Skin of body (tissue), 2 donors: ENCODE measurements around the gene RPA3. TPM values are rescaled to one million over a fixed set of nuclear protein-coding genes. Genes with fewer than 3 reads are reported as not detected.

ENCODE experiments used
- DNase-seq: peaks from one replicate; lab custom pipeline; 2025; lab: John Stamatoyannopoulos, UW
- total RNA-seq: library from RNA; depleted of rRNA; stranded (reverse); fragments of >200 nt; gene quantifications from one replicate; pipeline ENCODE4 v1.2.3, GENCODE V29; 2014

RPA3 gene
- total RNA-seq = 19.4 TPM

- no peak for DNase-seq
Observed at GRCh38 chr7:7718492-7718891, at the start of gene RPA3. Gene RPA3, minus strand, starts transcription at chr7:7718607. Its CDS starts 78,189 bp downstream, at chr7:7640418.

GRCh38 chr7:7766671-7767070 lies 48.3 kb upstream of the RPA3 start:
- no peak for DNase-seq

GRCh38 chr7:7765422-7765821 lies 47.0 kb upstream of the RPA3 start:
- no peak for DNase-seq

GRCh38 chr7:7764520-7765396 lies 46.4 kb upstream of the RPA3 start:
- DNase-seq = no peak

GRCh38 chr7:7761974-7762779 lies 43.8 kb upstream of the RPA3 start:
- DNase-seq = peak; percentile 47

- peak; percentile 5 for DNase-seq
Observed at GRCh38 chr7:7761340-7761973, 43.0 kb upstream of the RPA3 start.

- no peak for DNase-seq
Observed at GRCh38 chr7:7757576-7757975, 39.2 kb upstream of the RPA3 start.

- no peak for DNase-seq
Observed at GRCh38 chr7:7756577-7756976, 38.2 kb upstream of the RPA3 start.

GRCh38 chr7:7751243-7752092 lies 33.1 kb upstream of the RPA3 start:
- DNase-seq = no peak

- no peak for DNase-seq
Observed at GRCh38 chr7:7750571-7751242, 32.3 kb upstream of the RPA3 start.

- DNase-seq = no peak
Observed at GRCh38 chr7:7746458-7746857, 28.1 kb upstream of the RPA3 start.

- no peak for DNase-seq
Observed at GRCh38 chr7:7745966-7746365, 27.6 kb upstream of the RPA3 start.

GRCh38 chr7:7745258-7745657 lies 26.9 kb upstream of the RPA3 start:
- no peak for DNase-seq

GRCh38 chr7:7742223-7742622 lies 23.8 kb upstream of the RPA3 start:
- no peak for DNase-seq

- DNase-seq = no peak
Observed at GRCh38 chr7:7740037-7740355, 21.6 kb upstream of the RPA3 start.

GRCh38 chr7:7739204-7740036 lies 21.0 kb upstream of the RPA3 start:
- DNase-seq = no peak

GRCh38 chr7:7738622-7739021 lies 20.2 kb upstream of the RPA3 start:
- no peak for DNase-seq

GRCh38 chr7:7738177-7738576 lies 19.8 kb upstream of the RPA3 start:
- no peak for DNase-seq

- no peak for DNase-seq
Observed at GRCh38 chr7:7737674-7738073, 19.3 kb upstream of the RPA3 start.

- DNase-seq = no peak
Observed at GRCh38 chr7:7736671-7737070, 18.3 kb upstream of the RPA3 start.
